Skeletal muscle satellite cell (primary cell): Measurements from ENCODE around the gene GBP1. TPM values are rescaled to one million over a fixed set of nuclear protein-coding genes. Genes with fewer than 3 reads are reported as not detected.

Experiments used
- small RNA-seq: library from RNA; depleted of rRNA; stranded (forward); fragments of <200 nt; gene quantifications from one replicate; pipeline ENCODE3, GENCODE V24; 2012

The GBP1 gene

Small RNA genes within 50 kb of the gene (small RNA-seq; reads per million reads assigned to genes)
- not detected for gene RF00019
